T-helper 1 cell treated with Interleukin-12 subunit alpha and Interleukin-12 subunit beta and Interleukin-4 antibody, amounts not matched to agents 30 μg/mL and 1 μg/mL, for 36 hours (primary cell): ENCODE results near the gene BCL2L1.
"Not testable (repeated sequence)": the region's sequence is repeated elsewhere in the genome, so short reads cannot be mapped to it uniquely, and the experiment has no call there.

Experiments used
- H3K27ac Mint-ChIP-seq: one replicate; pipeline ENCODE4 v1.8.0; 2021; ENCODE audit warnings: mild to moderate bottlenecking, mixed read lengths
- H3K27me3 Mint-ChIP-seq: one replicate; pipeline ENCODE4 v1.8.0; 2021; ENCODE audit warnings: low read depth, mixed read lengths
- H3K36me3 Mint-ChIP-seq: one replicate; pipeline ENCODE4 v1.8.0; 2021; ENCODE audit warnings: low read depth, mixed read lengths
- H3K4me1 Mint-ChIP-seq: one replicate; pipeline ENCODE4 v1.8.0; 2021; ENCODE audit warnings: low read depth, mixed read lengths
- H3K4me3 Mint-ChIP-seq: one replicate; pipeline ENCODE4 v1.8.0; 2021; ENCODE audit warnings: mild to moderate bottlenecking, moderate library complexity, mixed read lengths
- H3K9me3 Mint-ChIP-seq: one replicate; pipeline ENCODE4 v1.8.0; 2021; ENCODE audit warnings: mixed read lengths

The BCL2L1 gene

DNA sequence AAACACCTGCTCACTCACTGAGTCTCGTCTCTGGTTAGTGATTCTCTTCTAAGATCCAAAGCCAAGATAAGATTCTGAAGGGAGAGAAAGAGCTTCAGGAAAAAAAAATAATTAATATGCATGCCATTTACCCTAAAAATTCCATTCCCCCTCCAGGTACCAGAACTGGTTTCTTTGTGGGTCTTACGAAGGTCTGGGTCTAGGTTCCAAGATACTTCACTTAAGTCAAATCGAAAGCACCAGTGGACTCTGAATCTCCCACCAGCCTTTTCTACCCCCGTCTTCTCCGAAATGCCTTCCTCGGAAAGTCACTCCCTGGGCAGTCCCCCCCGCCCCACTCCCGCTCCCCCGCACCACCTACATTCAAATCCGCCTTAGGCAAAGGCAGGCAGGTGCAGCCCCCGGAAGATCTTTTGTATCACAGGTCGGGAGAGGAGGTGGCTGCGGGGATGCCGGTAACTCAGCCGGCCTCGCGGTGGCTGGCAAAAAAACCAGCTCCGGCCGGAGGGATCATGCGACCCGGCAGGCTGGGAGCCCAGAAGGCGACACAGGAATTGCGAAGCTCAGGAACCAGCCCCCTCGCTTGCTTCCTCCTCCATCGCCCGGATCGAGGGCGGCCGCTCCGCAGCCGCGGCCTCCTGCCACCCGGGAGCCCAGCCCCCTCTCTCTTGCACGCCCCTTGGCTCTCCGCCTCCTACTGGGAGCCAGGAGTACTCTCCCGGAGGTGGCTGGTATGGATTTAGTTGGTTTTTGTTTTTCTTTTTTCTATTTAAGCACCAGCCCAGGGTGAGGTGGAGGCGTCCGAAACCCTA lies at the start of gene BCL2L1:
Gene BCL2L1, minus strand, starts transcription at position 612 of the 812 bp plus-strand sequence. CDS start 650 bp downstream, outside the sequence.
- Mint-ChIP-seq H3K9me3 (no peaks in the 10 kb centered on the region), H3K36me3 (peaks cover 44% of the 10 kb centered on the region), H3K4me3 (peak within 1 kb of the TSS; percentile 97), H3K4me1 (peaks cover 25% of the 10 kb centered on the region), H3K27me3 (no peaks in the 10 kb centered on the region), H3K27ac (peak within 1 kb of the TSS; percentile 91)

DNA sequence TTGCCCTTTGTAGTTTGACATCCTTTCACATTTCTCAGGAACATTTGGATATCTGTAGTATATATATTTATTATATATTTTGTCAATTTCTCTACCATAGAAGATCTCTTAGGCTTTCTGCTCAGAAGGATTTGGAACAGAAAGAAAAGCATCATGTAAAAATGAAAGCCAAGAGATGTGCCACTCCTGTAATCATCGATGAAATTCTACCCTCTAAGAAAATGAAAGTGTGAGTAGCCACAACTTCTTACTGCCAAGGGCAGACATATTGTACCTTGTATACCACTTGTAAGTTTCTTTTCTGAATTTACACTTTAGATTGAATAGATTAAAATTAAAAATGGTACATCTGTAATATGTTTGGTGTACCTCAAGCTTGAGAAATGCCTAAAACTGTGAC lies 47.6 kb upstream of the BCL2L1 start:
- H3K4me3 Mint-ChIP-seq = no peak overlapping the region
- no peaks in the 10 kb centered on the region for H3K9me3 Mint-ChIP-seq

DNA sequence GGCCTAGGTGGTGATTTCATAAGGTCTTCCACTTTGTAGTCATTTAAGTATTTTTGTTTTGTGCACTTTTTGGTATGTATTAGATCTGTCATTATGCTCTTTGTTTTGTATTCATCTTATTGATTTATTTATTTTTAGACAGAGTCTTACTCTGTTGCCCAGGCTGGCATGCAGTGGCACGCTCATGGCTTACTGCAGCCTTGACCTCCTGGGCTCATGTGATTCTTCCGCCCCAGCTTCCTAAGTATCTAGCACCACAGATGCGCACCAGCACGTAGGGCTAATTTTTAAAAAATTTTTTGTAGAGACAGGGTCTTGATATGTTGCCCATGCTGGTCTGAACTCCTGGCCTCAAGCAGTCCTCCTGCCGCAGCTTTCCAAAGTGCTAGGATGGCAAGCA lies 47.0 kb upstream of the BCL2L1 start:
- Mint-ChIP-seq H3K36me3 (peaks cover 42% of the 10 kb centered on the region), H3K9me3 (no peaks in the 10 kb centered on the region), H3K4me3 (no peak overlapping the region), H3K4me1 (peaks cover 8% of the 10 kb centered on the region), H3K27ac (peak overlapping the region; percentile 62), H3K27me3 (no peaks in the 10 kb centered on the region)

More for the DNA sequence above, 47.6 kb upstream of the BCL2L1 start:
- Mint-ChIP-seq H3K36me3 (peaks cover 41% of the 10 kb centered on the region), H3K27me3 (no peaks in the 10 kb centered on the region), H3K4me1 (peaks cover 6% of the 10 kb centered on the region), H3K27ac (no peak overlapping the region)

DNA sequence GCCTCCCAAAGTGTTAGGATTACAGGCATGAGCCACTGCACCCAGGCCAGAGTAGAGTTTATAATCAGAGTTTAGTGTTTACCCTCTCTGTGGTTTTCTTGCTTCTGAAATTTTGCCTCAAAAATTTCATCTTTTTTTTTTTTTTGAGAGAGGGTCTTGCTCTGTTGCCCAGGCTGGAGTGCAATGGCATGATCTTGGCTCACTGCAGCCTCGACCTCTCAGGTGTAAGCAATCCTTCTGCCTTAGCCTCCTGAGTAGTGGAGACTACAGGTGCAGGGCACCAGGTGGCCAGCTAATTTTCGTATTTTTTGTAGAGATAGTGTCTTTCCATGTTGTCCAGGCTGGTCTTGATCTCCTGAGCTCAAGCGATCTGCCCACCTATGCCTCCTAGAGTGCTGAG lies 45.1 kb upstream of the BCL2L1 start:
- Mint-ChIP-seq H3K4me1 (peaks cover 9% of the 10 kb centered on the region), H3K27ac (no peak overlapping the region), H3K4me3 (no peak overlapping the region), H3K27me3 (no peaks in the 10 kb centered on the region), H3K9me3 (no peaks in the 10 kb centered on the region), H3K36me3 (peaks cover 39% of the 10 kb centered on the region)

DNA sequence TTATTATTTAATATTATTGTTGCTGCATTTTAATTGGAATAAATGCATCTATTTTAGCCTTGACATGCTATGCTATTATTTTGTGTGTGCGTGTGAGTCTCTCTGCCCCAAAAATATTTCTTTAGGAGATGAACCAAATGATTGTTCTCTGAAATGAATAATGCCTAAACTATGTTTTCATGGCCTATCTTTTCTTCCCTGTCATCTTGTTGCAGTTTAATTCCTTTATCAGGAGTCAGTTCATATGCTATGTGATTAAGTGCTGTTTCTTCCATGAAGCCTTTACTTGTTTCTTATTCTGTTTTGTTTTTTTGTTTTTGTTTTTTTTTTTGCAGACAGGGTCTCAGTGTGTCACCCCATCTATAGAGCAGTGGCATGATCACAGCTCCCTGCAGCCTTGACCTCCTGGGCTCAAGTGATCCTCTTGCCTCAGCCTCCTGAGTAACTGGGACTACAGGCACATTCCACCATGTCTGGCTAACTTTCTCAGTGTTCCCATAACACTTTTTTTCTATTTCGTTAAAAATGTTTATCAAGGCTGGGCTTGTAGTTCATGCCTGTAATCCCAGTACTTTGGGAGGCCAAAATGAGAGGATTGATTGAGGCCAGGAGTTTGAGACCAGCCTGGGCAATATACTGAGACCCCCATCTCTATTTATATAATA lies 42.1 kb upstream of the BCL2L1 start:
- Mint-ChIP-seq H3K9me3 (no peaks in the 10 kb centered on the region), H3K36me3 (peaks cover 43% of the 10 kb centered on the region), H3K27ac (peak overlapping the region; percentile 62), H3K27me3 (no peaks in the 10 kb centered on the region), H3K4me1 (peaks cover 11% of the 10 kb centered on the region), H3K4me3 (no peak overlapping the region)

DNA sequence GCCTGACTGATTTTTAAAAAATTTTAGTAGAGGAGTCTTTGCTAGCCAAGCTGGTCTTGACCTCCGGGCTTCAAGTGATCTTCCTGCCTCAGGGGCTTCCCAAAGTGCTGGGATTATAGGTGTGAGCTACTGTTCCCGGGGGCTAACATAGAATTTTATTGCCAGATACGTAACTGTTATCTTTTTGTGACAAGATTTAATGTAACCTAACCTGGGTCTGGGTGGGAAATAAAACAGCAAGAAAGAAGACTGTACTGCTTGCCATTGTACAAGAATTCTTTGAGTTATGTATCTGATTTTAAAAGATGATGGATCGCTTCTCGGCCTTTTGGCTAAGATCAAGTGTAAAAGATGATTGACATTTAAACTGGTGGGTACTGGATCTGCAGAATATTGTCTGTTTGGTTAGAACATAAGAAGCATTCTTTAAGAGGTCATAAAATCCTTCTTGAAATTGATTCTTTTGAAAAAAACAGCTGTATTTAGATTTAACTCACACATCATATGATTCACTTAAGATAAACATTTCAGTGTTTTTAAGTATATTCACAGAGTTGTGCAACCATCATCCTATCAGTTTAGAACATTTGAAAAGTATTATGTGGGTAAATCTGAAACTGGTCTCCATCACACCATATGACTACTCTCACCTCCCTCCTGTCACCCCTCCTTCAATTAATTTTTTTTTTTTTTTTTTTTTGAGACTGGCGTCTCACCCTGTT lies 38.0 kb upstream of the BCL2L1 start:
- Mint-ChIP-seq H3K4me3 (no peak overlapping the region), H3K27ac (peak overlapping the region; percentile 38), H3K9me3 (no peaks in the 10 kb centered on the region), H3K4me1 (peaks cover 17% of the 10 kb centered on the region), H3K27me3 (no peaks in the 10 kb centered on the region), H3K36me3 (peaks cover 48% of the 10 kb centered on the region)

DNA sequence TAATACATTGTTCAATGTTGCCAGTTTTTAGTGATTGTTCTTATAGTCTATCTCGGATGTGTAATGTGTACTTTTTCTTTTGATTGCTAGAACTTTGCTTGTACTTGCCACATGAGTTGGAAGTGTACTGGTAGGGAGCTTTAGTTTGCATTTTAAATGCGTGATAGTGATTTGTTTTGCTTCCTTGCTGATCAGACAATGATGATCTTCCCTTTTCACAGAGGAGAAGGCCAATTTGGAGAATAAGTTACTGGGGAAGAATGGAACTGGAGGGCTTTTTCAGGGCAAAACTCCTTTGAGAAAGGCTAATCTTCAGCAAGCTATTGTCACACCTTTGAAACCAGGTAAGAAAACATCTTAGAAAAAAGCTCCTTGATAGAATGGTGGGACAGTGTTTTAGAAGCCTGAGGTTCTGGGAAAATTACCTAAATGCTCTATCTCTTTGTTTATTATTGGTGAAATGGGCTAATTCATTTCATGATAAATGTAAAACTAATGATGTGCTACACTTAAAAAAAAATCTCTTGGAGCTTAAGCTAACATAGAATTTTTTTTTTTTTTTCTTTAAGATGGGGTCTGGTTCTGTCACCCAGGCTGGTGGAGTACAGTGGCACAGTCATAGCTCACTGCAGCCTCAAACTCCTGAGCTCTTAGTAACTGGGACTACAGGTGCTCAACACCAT lies 37.3 kb upstream of the BCL2L1 start:
- H3K27me3 Mint-ChIP-seq = no peaks in the 10 kb centered on the region
- H3K4me1 Mint-ChIP-seq = peaks cover 14% of the 10 kb centered on the region
- H3K4me3 Mint-ChIP-seq = no peak overlapping the region
- H3K9me3 Mint-ChIP-seq = no peaks in the 10 kb centered on the region
- H3K36me3 Mint-ChIP-seq = peaks cover 43% of the 10 kb centered on the region
- peak overlapping the region; percentile 23 for H3K27ac Mint-ChIP-seq

DNA sequence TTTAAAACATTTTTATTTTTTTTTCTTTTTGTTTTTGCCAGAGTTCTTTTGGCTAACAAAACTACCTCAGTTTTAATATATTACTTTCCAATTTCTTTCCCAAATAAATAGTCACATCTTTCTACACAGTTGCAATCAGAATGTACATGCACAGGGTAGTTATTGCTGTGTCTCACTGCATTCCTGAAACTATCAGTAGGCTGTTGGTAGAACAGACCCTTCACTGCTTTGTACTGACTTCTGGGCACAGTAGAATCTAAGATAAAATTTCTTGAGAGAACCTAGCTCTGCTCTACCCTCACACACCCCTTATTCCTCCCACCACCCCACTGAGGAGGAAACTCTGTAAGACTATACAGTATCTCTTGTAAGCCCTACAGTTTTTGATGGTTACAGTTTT lies 36.3 kb upstream of the BCL2L1 start:
- Mint-ChIP-seq H3K9me3 (no peaks in the 10 kb centered on the region), H3K27me3 (no peaks in the 10 kb centered on the region), H3K4me1 (peaks cover 10% of the 10 kb centered on the region), H3K36me3 (peaks cover 40% of the 10 kb centered on the region), H3K4me3 (no peak overlapping the region), H3K27ac (no peak overlapping the region)

DNA sequence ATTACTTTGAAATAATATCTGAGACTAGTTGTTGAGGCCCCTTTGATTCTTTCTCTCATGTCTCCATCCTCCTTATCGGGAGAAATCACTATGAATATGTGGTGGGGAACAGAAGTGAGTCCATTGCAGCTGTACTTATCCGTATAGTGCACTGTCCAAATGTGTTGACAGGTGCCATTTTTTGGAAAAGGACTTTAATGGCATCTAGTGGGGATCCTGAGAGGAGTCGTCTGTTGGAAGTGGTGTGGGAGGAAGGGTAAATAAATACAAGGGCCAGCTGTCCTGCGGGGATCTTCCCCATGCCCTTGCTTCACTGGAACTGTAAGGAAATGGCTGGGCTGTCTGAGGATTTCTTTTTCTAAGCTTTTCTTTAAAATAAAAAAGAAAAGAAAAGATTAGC lies 35.9 kb upstream of the BCL2L1 start:
- H3K27me3 Mint-ChIP-seq = no peaks in the 10 kb centered on the region
- H3K4me1 Mint-ChIP-seq = peaks cover 10% of the 10 kb centered on the region
- H3K9me3 Mint-ChIP-seq = no peaks in the 10 kb centered on the region
- no peak overlapping the region for H3K4me3 Mint-ChIP-seq
- H3K27ac Mint-ChIP-seq = no peak overlapping the region
- peaks cover 40% of the 10 kb centered on the region for H3K36me3 Mint-ChIP-seq

DNA sequence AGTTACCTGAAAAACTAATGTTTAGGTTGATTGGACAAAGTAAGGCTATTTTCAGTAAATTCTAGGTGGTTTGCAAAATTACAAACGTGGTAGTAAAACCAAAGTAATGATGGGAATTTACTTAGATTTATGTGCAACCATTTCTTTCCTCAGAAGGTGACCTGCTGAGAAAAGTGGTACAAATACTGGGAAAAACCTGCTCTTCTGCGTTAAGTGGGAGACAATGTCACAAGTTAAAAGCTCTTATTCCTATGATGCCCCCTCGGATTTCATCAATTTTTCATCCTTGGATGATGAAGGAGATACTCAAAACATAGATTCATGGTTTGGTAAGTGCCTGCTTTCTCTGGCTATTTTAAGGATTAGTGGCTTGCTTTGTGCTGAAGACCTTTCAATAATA lies 34.6 kb upstream of the BCL2L1 start:
- H3K27ac Mint-ChIP-seq = no peak overlapping the region
- no peak overlapping the region for H3K4me3 Mint-ChIP-seq
- H3K36me3 Mint-ChIP-seq = peaks cover 41% of the 10 kb centered on the region
- no peaks in the 10 kb centered on the region for H3K9me3 Mint-ChIP-seq
- H3K27me3 Mint-ChIP-seq = no peaks in the 10 kb centered on the region
- peaks cover 18% of the 10 kb centered on the region for H3K4me1 Mint-ChIP-seq

DNA sequence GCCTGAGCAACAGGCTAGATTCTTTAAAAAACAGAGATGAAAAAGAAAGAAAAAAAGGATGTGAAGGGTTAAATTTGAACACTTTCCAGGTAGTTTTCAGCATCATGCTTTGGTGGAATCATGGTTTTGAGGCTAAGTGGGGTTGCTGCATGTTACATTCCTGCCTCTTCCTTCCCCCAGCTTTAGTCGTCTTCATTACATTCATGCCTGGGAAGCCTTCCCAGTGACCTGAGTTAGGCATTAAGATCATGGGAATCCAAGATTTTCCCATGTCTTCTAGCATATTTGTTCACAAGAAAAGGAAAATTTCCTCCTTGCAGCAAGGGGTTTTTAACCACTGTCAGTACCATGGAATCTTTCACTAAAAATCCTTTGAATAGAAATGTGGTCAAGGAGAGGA lies 28.5 kb upstream of the BCL2L1 start:
- H3K36me3 Mint-ChIP-seq = peaks cover 27% of the 10 kb centered on the region
- H3K9me3 Mint-ChIP-seq = no peaks in the 10 kb centered on the region
- H3K4me1 Mint-ChIP-seq = peaks cover 21% of the 10 kb centered on the region
- no peak overlapping the region for H3K4me3 Mint-ChIP-seq
- no peaks in the 10 kb centered on the region for H3K27me3 Mint-ChIP-seq
- H3K27ac Mint-ChIP-seq = no peak overlapping the region

DNA sequence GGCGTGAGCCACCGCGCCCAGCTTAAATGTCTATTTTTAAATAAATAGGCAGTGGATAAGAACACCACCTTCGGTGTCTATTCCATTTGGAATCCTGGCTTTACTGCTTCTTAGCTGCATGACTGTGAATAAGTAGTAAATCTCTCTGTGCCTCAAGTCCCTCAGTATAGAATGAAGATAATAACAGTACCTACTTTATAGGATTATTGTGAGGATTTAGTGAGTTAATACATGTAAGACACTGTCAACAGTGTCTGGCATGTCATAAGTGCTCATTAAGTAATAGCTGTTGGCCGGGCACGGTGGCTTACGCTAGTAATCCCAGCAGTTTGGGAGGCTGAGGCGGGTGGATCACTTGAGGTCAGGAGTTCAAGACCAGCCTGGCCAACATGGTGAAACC lies 26.6 kb upstream of the BCL2L1 start:
- H3K27ac Mint-ChIP-seq = no peak overlapping the region
- H3K4me1 Mint-ChIP-seq = peaks cover 25% of the 10 kb centered on the region
- H3K4me3 Mint-ChIP-seq = no peak overlapping the region
- no peaks in the 10 kb centered on the region for H3K27me3 Mint-ChIP-seq
- peaks cover 31% of the 10 kb centered on the region for H3K36me3 Mint-ChIP-seq
- H3K9me3 Mint-ChIP-seq = no peaks in the 10 kb centered on the region

DNA sequence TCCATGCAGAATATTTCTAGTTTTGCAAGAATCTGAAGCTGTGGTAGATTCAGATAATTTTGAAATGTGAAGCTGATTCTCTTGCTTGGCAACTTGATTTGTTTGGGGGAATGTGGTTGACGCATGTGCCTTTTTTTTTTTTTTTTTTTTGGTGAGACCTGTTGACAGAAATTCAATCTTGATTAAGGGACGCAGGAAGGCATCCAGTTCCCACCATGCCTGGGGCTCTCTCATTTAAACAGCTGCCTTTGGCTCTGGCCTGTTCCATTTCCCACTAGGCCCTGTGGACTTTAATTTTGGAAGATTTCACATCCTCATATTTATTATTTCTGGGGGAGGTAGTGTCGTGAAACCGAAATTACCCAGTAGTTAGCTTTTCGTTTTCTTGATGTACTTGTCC lies 25.0 kb upstream of the BCL2L1 start:
- Mint-ChIP-seq H3K27ac (no peak overlapping the region), H3K27me3 (no peaks in the 10 kb centered on the region), H3K36me3 (peaks cover 25% of the 10 kb centered on the region), H3K4me1 (peaks cover 18% of the 10 kb centered on the region), H3K9me3 (no peaks in the 10 kb centered on the region), H3K4me3 (no peak overlapping the region)

DNA sequence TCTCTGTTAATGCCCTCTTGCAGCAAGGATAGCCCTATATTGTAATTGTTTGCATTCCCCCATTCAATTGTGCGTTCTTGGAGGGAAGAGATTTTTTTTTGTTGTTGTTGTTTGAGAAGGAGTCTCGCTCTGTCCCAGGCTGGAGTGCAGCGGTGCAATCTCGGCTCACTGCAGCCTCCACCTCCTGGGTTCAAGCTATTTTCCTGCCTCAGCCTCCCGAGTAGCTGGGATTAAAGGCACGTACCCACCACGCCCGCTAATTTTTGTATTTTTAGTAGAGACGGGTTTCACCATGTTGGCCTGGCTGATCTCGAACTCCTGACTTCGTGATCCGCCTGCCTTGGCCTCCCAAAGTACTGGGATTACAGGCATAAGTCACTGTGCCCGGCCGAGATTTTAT lies 24.4 kb upstream of the BCL2L1 start:
- not testable (repeated sequence) for H3K9me3 Mint-ChIP-seq, H3K4me3 Mint-ChIP-seq, H3K27ac Mint-ChIP-seq, H3K27me3 Mint-ChIP-seq
- Mint-ChIP-seq H3K36me3 (peaks cover 25% of the 10 kb centered on the region), H3K4me1 (peaks cover 18% of the 10 kb centered on the region)
